Testis (tissue), 3 donors: ENCODE results near the gene SUCLG2. TPM values are rescaled to one million over a fixed set of nuclear protein-coding genes. Genes with fewer than 3 reads are reported as not detected.

ENCODE experiments used
- DNase-seq: peaks from one replicate; pipeline ENCODE4 v3.0.0-alpha.2; 2019
- H3K27ac ChIP-seq, 2 donors: fragments of 200-600 bp; sonication (generic); one replicate each; pipeline ENCODE4 v1.5.1; 2019
- H3K27me3 ChIP-seq: fragments of 200-600 bp; sonication (generic); one replicate; pipeline ENCODE4 v1.5.1; 2019
- H3K36me3 ChIP-seq: fragments of 200-600 bp; sonication (generic); one replicate; pipeline ENCODE4 v1.5.1; 2017; ENCODE audit warnings: low read depth; ENCODE audit errors: missing control alignments
- H3K4me1 ChIP-seq: fragments of 200-600 bp; sonication (generic); one replicate; pipeline ENCODE4 v1.5.1; 2019
- H3K4me3 ChIP-seq, 2 donors: fragments of 200-600 bp; sonication (generic); one replicate each; pipeline ENCODE4 v1.5.1; 2017 to 2019
- H3K9me3 ChIP-seq: fragments of 200-600 bp; sonication (generic); one replicate; pipeline ENCODE4 v1.5.1; 2017
- POLR2A ChIP-seq: fragments of 450-650 bp; IDR thresholded peaks from one replicate; pipeline ENCODE4 v1.6.1; 2017; ENCODE audit warnings: antibody characterized with exemption, mild to moderate bottlenecking, moderate library complexity
- WGBS, 2 donors: methylation state at CpG; one replicate each; pipeline ENCODE4 v1.1.5; 2018; 5-methylcytosine and 5-hydroxymethylcytosine counted together
- intact Hi-C: fragments of 100-400 bp; cut with DNase I; formaldehyde crosslinking; loops from one replicate; pipeline ENCODE4 v1.15.1; 2023; ENCODE audit warnings: low total_unique reads
- polyA plus RNA-seq: library from polyadenylated mRNA; stranded (reverse); fragments of 350-450 nt; fragmentation: Illumina TruSeq; extraction: RNeasy Lipid Tissue Mini Kit (QIAGEN cat#74804); gene quantifications from one replicate; pipeline ENCODE4 v1.2.3, GENCODE V29; 2014; ENCODE audit warnings: low read depth, low replicate concordance; ENCODE audit not compliant: insufficient read depth
- total RNA-seq, 2 donors: library from RNA; depleted of rRNA; stranded (reverse); fragments of >200 nt; gene quantifications; one replicate each; pipeline ENCODE4 v1.2.3, GENCODE V29; 2016
- TF ChIP-seq, protein P1 (sequence below), 3 experiments: fragments of 450-650 bp in 2 of 3; fragments of 200-600 bp in 1 of 3; sonication (generic) in 1 of 3; IDR thresholded peaks; one replicate each; pipeline ENCODE4 v1.5.1; 2016 to 2019; ENCODE audit warnings: antibody characterized with exemption in 3 of 3, mild to moderate bottlenecking in 2 of 3, moderate library complexity in 1 of 3

The SUCLG2 gene
- total and polyA plus RNA-seq, 3 donors from 2014 or later: 18.0 to 28.7 (median 23.8) TPM

- Histone ChIP-seq H3K4me3 (no peak overlapping the region), H3K27ac (no peak overlapping the region), H3K4me1 (no peaks in the 10 kb centered on the region), H3K36me3 (no peaks in the 10 kb centered on the region), H3K27me3 (no peaks in the 10 kb centered on the region), H3K9me3 (no peaks in the 10 kb centered on the region)
- WGBS, 2 donors: 75 to 89% methylated on average over 1 of the region's 1 CpG
- no peak for TF ChIP-seq POLR2A
- TF ChIP-seq, protein P1, sequence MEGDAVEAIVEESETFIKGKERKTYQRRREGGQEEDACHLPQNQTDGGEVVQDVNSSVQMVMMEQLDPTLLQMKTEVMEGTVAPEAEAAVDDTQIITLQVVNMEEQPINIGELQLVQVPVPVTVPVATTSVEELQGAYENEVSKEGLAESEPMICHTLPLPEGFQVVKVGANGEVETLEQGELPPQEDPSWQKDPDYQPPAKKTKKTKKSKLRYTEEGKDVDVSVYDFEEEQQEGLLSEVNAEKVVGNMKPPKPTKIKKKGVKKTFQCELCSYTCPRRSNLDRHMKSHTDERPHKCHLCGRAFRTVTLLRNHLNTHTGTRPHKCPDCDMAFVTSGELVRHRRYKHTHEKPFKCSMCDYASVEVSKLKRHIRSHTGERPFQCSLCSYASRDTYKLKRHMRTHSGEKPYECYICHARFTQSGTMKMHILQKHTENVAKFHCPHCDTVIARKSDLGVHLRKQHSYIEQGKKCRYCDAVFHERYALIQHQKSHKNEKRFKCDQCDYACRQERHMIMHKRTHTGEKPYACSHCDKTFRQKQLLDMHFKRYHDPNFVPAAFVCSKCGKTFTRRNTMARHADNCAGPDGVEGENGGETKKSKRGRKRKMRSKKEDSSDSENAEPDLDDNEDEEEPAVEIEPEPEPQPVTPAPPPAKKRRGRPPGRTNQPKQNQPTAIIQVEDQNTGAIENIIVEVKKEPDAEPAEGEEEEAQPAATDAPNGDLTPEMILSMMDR (IDR thresholded peaks at IDR 0.05): no peak
- intact Hi-C loops: no loop called here
- no peak for DNase-seq
Measured at GRCh38 chr3:67431887-67432286, 222.5 kb downstream of the SUCLG2 start.

- Histone ChIP-seq H3K4me1 (no peaks in the 10 kb centered on the region), H3K4me3 (no peak overlapping the region), H3K27ac (no peak overlapping the region), H3K9me3 (no peaks in the 10 kb centered on the region), H3K27me3 (no peaks in the 10 kb centered on the region), H3K36me3 (no peaks in the 10 kb centered on the region)
- TF ChIP-seq, protein P1 (IDR thresholded peaks at IDR 0.05): no peak
- no peak for TF ChIP-seq POLR2A
- no peak for DNase-seq
- intact Hi-C loops: no loop called here
Measured at GRCh38 chr3:67423722-67424121, 230.7 kb downstream of the SUCLG2 start.

GRCh38 chr3:67421912-67422311 lies 232.5 kb downstream of the SUCLG2 start:
- Histone ChIP-seq H3K27ac (no peak overlapping the region), H3K9me3 (no peaks in the 10 kb centered on the region), H3K4me3 (no peak overlapping the region), H3K27me3 (no peaks in the 10 kb centered on the region), H3K4me1 (no peaks in the 10 kb centered on the region), H3K36me3 (no peaks in the 10 kb centered on the region)
- 90 to 100% methylated on average over 1 of the region's 1 CpG for WGBS, 2 donors
- TF ChIP-seq, protein P1 (IDR thresholded peaks at IDR 0.05): no peak
- no peak for TF ChIP-seq POLR2A
- no peak for DNase-seq
- intact Hi-C loops: no loop called here

GRCh38 chr3:67419779-67420178 lies 234.6 kb downstream of the SUCLG2 start:
- Histone ChIP-seq H3K27me3 (no peaks in the 10 kb centered on the region), H3K36me3 (no peaks in the 10 kb centered on the region), H3K9me3 (no peaks in the 10 kb centered on the region), H3K4me1 (no peaks in the 10 kb centered on the region), H3K4me3 (no peak overlapping the region), H3K27ac (no peak overlapping the region)
- no peak for DNase-seq
- TF ChIP-seq POLR2A: no peak
- TF ChIP-seq, protein P1 (IDR thresholded peaks at IDR 0.05): no peak
- intact Hi-C loops: no loop called here

DNA sequence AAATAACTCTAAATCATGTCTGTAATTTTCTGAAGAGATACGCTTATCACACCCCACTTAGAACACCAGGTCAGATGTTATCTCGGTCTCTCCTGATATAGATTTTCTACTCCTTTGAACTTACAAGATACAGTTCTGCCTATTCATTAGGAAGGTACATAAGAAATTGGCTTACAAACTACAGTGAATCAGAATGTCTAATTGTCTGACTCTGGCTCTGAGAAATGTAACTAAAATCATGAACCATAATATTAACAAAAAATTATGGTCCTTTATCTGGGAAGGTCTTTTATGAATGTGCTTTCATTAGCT lies 235.2 kb downstream of the SUCLG2 start:
- WGBS, 2 donors: 83 to 92% methylated on average over 2 of the region's 2 CpGs

More for the DNA sequence above, 235.2 kb downstream of the SUCLG2 start:
- Histone ChIP-seq H3K9me3 (no peaks in the 10 kb centered on the region), H3K4me1 (no peaks in the 10 kb centered on the region), H3K27me3 (no peaks in the 10 kb centered on the region), H3K36me3 (no peaks in the 10 kb centered on the region), H3K4me3 (no peak overlapping the region), H3K27ac (no peak overlapping the region)
- intact Hi-C loops: no loop called here
- DNase-seq: no peak
- TF ChIP-seq POLR2A: no peak
- TF ChIP-seq, protein P1 (IDR thresholded peaks at IDR 0.05): no peak
